Fibroblast of lung (primary cell): Measurements from ENCODE around the gene ABCA7.

Source experiments
- EZH2 ChIP-seq: IDR thresholded peaks from 2 replicates; pipeline ENCODE4 v1.5.1; 2012; ENCODE audit warnings: low read length, control low read depth, mild to moderate bottlenecking; ENCODE audit errors: missing control alignments
- TF ChIP-seq, protein P1 (sequence below), 2 donors: IDR thresholded peaks in 1 of 2; conservative IDR thresholded peaks in 1 of 2; 1 replicate in 1 of 2; 2 replicates in 1 of 2; pipeline ENCODE4 v1.5.1; 2011 to 2012; ENCODE audit warnings: low read length in 2 of 2, control low read depth in 1 of 2, inconsistent platforms in 1 of 2, low read depth in 1 of 2, mild to moderate bottlenecking in 1 of 2

DNA sequence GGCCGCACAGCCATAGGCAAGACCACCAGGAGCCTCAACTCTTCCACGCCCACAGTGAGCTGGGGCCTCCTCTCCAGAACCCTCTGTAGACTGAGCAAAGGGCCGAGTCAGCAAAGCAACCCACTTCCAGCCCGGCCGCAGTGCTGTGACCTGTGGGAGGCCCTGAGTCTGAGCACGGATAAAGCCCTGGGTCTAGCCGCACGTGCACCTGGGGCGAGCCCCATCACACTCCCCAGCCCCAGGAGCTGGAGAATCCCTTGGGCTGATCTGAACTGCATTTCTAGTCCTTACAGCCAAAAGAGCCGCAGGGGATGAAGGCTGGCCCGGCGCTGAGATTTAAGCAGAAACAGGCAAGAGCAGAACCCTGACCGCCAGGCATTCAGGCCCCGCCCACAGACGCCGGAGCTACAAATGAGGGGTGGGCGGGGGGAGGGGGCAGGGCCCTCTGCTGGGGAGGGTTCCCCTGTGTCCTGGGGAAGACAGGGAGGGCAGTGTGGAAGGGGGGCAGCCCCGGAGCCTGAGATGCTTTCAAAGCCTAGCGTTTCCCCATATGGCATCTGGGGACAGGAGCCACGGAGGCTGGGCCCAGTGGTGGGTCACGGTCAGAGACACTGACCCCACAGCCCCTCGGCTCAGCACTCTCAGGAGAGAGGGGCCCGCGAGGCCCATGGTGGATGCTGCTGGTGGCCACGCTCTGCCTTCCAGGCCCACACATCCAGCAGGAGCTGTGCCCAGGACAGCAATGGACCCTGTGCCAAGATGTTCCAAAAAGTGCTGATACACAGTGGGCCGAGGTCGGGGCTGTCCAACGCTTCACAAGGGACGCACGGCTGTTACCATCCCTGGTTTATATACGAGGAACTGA is 23.9 kb upstream of the ABCA7 start:
- TF ChIP-seq, protein P1, sequence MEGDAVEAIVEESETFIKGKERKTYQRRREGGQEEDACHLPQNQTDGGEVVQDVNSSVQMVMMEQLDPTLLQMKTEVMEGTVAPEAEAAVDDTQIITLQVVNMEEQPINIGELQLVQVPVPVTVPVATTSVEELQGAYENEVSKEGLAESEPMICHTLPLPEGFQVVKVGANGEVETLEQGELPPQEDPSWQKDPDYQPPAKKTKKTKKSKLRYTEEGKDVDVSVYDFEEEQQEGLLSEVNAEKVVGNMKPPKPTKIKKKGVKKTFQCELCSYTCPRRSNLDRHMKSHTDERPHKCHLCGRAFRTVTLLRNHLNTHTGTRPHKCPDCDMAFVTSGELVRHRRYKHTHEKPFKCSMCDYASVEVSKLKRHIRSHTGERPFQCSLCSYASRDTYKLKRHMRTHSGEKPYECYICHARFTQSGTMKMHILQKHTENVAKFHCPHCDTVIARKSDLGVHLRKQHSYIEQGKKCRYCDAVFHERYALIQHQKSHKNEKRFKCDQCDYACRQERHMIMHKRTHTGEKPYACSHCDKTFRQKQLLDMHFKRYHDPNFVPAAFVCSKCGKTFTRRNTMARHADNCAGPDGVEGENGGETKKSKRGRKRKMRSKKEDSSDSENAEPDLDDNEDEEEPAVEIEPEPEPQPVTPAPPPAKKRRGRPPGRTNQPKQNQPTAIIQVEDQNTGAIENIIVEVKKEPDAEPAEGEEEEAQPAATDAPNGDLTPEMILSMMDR (conservative IDR thresholded peaks at IDR 0.05 in 1 of 2, IDR thresholded peaks at IDR 0.05 in 1 of 2; ENCODE audit: low read depth in 1 of 2, low read length in 2 of 2): no peak
- TF ChIP-seq EZH2: no peak
